WI38 (cell line): Measurements from ENCODE around the gene CCNY.

Experiments
- H3K4me3 ChIP-seq: 2 replicates; pipeline ENCODE4 v1.5.1; 2011; ENCODE audit warnings: low read depth, mild to moderate bottlenecking, control low read depth, low read length
- TF ChIP-seq, protein P1 (sequence below): IDR thresholded peaks from 2 replicates; pipeline ENCODE4 v1.5.1; 2012; ENCODE audit warnings: low read depth, mild to moderate bottlenecking, control low read depth, low read length

Gene CCNY

DNA sequence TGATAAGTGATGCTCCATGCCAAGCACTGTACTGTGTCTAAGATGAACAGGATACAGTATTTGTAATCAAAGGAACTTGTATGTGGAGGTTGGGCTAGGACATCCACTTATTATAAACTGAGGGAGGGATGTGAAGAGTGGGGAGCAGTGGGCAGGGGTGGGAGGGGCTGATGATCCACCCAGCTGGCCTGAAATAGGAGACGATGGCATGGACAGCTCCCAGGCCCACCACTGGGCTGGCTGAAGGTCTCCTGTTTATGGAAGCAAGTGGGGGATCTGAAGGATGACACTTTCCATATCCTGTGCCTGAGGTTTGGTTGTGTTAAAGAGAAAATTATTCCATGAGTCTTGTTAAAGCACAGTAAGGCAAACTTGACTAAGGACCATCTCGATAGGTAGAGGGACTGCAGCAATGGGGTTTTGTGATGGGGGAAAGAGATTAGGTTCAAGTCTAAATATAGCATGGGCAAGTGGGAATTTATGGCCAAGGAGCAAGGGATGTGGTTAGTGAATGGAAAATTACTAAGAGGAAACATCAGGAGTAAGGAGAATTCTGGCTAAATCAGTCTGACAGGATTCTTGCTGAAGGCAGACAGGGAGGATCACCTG lies 124.6 kb downstream of the CCNY start:
- TF ChIP-seq, protein P1, sequence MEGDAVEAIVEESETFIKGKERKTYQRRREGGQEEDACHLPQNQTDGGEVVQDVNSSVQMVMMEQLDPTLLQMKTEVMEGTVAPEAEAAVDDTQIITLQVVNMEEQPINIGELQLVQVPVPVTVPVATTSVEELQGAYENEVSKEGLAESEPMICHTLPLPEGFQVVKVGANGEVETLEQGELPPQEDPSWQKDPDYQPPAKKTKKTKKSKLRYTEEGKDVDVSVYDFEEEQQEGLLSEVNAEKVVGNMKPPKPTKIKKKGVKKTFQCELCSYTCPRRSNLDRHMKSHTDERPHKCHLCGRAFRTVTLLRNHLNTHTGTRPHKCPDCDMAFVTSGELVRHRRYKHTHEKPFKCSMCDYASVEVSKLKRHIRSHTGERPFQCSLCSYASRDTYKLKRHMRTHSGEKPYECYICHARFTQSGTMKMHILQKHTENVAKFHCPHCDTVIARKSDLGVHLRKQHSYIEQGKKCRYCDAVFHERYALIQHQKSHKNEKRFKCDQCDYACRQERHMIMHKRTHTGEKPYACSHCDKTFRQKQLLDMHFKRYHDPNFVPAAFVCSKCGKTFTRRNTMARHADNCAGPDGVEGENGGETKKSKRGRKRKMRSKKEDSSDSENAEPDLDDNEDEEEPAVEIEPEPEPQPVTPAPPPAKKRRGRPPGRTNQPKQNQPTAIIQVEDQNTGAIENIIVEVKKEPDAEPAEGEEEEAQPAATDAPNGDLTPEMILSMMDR, result no peak
- H3K4me3 ChIP-seq, result no peak overlapping the region

DNA sequence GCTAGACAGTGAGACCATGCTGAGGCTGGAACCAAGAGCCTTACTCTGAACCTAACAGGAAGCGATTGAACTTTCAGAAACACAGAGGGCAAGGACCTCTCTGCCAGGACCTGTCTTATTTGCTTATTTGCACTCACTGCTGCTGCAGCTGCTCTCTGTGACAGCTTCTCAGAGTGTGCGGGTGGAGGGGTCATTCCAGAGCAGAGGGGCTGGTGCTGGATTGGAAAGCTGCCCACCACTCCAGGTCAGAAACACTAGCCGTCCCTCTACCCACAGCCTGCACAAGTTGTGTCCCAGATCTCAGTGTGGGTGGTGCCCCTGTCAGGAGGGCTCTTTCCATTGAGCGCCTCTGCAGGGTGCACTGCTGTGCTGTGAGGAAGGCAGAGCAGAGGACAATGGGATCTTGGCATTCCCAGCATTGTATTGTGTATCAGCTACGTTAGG lies 126.2 kb downstream of the CCNY start:
- TF ChIP-seq, protein P1, result no peak
- no peak overlapping the region for H3K4me3 ChIP-seq

DNA sequence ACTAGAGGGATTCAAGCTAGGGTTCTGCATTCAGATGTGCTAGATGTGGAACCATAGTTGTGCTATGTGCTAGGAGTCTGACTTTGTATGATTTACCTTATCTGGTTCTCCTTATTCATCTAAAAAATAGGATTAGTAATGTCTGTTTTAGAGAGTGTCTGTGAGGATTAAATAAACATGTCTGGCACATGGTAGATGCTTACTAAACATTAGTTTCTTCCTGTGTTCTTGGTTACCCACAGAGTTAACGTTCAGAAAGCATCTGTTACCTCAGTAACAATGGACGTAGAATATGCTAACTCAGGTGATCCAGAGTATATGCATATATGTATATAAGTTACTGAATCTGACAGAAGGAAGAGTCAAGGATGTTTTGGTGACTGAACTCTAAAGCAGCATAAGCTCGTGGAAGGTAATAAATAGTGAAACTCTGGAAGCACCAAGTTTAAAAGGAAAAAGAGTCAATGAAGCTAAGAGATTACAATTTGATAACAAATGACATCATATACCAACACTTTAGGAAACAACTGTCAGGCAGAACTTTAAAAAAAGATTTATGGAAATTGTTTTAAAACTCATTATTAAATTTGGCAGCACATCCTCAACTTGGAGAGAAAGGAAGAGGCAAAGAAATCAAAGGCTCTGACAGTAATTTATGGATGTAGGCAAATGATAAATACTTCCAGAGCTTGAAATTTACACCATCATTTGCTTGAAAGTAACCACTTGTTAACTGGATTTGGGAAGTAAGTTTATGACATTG lies 127.0 kb downstream of the CCNY start:
- TF ChIP-seq, protein P1, result no peak
- H3K4me3 ChIP-seq, result no peak overlapping the region

DNA sequence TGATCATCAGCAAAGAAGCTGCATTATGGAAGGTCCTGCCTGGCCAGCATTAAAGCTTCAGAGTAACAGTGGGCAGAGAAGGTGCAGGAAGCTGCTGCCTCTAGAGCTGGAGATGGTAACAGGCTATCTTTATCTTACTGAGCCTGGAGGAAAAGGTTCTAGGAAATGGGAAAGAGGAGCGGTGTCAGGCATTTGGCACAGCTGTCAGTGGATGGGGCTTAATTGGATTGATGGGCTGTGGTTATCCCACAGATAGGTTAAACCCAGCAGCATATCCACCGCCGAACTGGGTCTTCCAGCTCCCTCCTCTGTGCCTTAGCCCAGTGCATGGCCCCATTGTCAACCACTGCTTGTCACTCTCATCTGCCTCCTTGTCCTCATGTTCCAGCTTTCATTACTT lies 127.6 kb downstream of the CCNY start:
- H3K4me3 ChIP-seq, result no peak overlapping the region
- TF ChIP-seq, protein P1, result no peak

DNA sequence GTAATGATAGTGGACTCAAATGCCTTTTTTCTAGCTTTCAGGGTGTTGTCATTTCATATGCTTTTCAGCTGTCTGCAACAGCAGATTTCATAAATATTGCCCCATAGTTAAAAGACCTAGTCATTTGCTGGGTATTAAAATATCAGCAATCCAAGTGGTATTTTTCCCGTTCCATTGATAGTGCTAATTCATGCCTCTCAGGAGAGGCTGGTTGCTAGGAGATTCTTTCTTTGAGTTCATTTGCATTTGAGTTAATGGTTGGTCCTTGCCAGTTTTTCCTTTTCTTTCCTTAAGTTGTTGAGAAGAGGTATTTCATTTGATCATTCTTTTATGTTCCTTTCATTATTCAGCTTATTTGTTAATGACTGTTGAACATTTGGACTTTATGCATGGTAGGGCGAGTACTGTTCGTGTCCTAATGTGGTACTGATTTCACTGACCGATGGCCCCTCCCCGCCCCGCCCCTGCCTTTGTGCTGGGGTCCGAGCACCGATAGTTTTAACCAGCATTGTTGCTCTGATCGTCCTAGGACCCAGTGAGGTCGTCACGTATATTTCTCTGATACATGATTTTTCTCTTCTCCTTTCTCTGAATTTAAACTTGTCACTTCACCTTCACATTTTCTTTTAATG lies 128.6 kb downstream of the CCNY start:
- H3K4me3 ChIP-seq, result no peak overlapping the region
- TF ChIP-seq, protein P1, result no peak

DNA sequence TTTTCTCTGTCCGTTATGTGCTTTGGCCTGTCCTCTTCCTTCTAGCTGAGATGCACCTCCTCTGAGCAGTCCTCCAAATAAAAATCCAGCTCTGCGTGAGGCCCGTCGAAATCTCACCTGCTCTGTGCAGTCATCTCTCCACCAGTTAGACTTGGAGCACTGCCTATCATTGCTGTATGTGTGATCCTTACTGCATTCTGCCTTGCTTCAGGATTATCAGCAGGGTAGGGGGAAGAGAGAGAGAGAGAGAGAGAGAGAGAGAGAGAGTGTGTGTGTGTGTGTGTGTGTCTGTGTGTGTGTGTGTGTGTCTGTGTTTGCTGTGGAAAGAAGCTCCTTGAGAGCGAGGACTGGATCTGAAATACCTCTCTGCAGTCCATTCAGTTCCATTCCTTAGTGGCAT lies 129.4 kb downstream of the CCNY start:
- TF ChIP-seq, protein P1, result no peak
- H3K4me3 ChIP-seq, result no peak overlapping the region

GRCh38 chr10:35466170-35466569 lies 129.9 kb downstream of the CCNY start:
- H3K4me3 ChIP-seq, result no peak overlapping the region
- TF ChIP-seq, protein P1, result no peak
